Activated T-helper 17 cell treated with anti-CD3 and anti-CD28 coated beads, Interleukin-2, amount 50 U/mL, for 72 hours (primary cell): Measurements from ENCODE around the gene SGCD. TPM values are rescaled to one million over a fixed set of nuclear protein-coding genes. Genes with fewer than 3 reads are reported as not detected.
"Not testable (repeated sequence)": the region's sequence is repeated elsewhere in the genome, so short reads cannot be mapped to it uniquely, and the experiment has no call there.

ENCODE experiments used
- ATAC-seq: fragments of 150-1000 bp; cut with Tn5 transposase; replicated peaks from 2 replicates; pipeline ENCODE4 v1.10.0; 2021; ENCODE audit warnings: mild to moderate bottlenecking, moderate library complexity
- H3K27ac Mint-ChIP-seq: one replicate; pipeline ENCODE4 v1.8.0; 2022; ENCODE audit warnings: mixed read lengths
- H3K27me3 Mint-ChIP-seq: one replicate; pipeline ENCODE4 v1.8.0; 2022; ENCODE audit warnings: mixed read lengths
- H3K36me3 Mint-ChIP-seq: one replicate; pipeline ENCODE4 v1.8.0; 2022; ENCODE audit warnings: low read depth, mild to moderate bottlenecking, mixed read lengths
- H3K4me1 Mint-ChIP-seq: one replicate; pipeline ENCODE4 v1.8.0; 2022; ENCODE audit warnings: mixed read lengths
- H3K4me3 Mint-ChIP-seq: one replicate; pipeline ENCODE4 v1.8.0; 2022; ENCODE audit warnings: mild to moderate bottlenecking, mixed read lengths
- H3K9me3 Mint-ChIP-seq: one replicate; pipeline ENCODE4 v1.8.0; 2022; ENCODE audit warnings: mixed read lengths
- total RNA-seq, 2 donors: library from RNA; stranded (reverse); gene quantifications; one replicate each; pipeline ENCODE4 v1.2.3, GENCODE V29; 2022

Gene SGCD
- total RNA-seq, 2 donors from 2014 or later: not detected

DNA sequence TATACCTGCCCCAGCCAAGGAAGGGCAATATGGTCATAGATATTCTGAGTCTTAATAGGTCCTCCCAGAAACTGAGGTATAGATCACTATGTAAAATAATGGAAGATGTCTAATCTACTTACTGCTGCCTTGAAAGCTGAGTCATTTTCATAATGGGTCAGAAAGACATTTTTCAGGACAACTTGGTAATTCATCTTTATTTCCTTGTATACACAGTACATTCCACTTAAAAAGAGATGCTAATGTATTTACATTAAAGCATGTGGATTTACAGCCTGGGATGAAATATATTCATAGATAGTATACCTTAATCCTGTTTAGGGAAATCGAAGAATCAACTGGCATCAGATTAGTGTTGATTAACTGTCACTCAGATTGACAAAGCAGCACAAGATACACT, 304.0 kb downstream of the SGCD start:
- Mint-ChIP-seq H3K36me3 (no peaks in the 10 kb centered on the region), H3K4me1 (no peaks in the 10 kb centered on the region), H3K27me3 (no peaks in the 10 kb centered on the region), H3K9me3 (no peaks in the 10 kb centered on the region), H3K4me3 (no peak overlapping the region), H3K27ac (no peak overlapping the region)
- no peak for ATAC-seq

DNA sequence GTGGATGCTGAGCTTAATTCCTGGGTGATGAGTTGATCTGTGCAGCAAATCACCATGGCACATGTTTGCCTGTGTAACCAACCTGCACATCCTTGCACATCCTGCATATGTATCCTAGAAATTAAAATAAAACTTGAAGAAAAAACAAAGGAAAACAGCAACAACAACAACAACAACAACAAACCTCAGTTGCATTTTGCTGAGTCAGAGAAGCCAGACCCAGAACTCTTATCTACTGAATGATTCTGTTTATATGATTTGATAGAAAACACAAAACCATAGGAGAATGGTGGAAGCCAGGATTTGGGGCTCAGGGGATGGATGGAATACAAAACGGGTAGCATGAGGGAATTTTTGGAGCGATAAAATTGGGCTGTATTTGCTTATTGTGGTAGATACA, 307.3 kb downstream of the SGCD start:
- Mint-ChIP-seq H3K36me3 (no peaks in the 10 kb centered on the region), H3K27me3 (peaks cover 3% of the 10 kb centered on the region), H3K27ac (no peak overlapping the region), H3K9me3 (no peaks in the 10 kb centered on the region), H3K4me1 (no peaks in the 10 kb centered on the region), H3K4me3 (no peak overlapping the region)
- no peak for ATAC-seq

DNA sequence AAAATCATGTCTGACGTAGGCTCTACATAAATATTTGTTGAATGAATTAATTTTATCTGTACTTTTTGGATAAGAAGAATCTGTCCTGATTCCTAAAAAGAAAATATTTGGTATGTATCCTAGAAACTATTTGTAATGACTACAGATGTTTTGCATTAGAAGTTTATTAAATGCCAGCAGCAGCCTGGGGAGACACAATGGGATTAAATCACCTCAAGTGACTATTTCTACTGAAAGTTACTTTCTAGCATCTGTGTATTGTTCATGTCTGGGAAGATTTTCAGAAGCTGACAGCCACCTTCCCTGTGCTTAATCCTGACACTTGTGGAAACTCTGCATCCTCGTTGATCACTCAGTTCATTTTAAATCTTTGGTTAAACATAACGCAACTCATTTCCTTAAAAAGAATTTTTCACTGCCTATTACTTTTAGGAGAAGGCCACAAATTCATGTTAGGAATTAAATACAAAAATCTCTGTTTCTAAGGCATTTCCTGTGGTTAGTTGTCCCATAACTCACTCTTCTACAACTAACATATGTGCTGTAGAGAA, 313.8 kb downstream of the SGCD start:
- H3K9me3 Mint-ChIP-seq: no peaks in the 10 kb centered on the region
- H3K27ac Mint-ChIP-seq: no peak overlapping the region
- H3K4me1 Mint-ChIP-seq: no peaks in the 10 kb centered on the region
- peaks cover 10% of the 10 kb centered on the region for H3K27me3 Mint-ChIP-seq
- H3K4me3 Mint-ChIP-seq: no peak overlapping the region
- no peak for ATAC-seq
- H3K36me3 Mint-ChIP-seq: no peaks in the 10 kb centered on the region

DNA sequence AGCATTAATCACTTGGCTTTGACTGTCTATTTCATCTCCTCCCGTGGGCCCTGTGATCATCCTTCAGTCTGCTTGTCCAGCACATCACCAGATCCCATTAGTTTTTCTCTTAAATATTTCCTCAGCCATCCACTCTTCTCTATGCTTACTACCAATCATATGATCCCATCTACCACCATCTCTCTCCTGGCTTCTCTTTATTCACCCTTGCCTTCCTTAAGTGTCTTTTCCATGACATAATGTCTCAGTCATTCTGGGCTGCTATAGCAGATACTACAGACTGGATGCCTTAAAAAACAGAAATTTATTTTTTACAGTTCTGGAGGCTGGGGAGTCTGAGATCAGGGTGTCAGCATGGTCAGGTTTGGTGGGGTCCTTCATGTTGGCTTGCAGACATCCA, 314.7 kb downstream of the SGCD start:
- Mint-ChIP-seq H3K9me3 (no peaks in the 10 kb centered on the region), H3K4me1 (no peaks in the 10 kb centered on the region), H3K27ac (no peak overlapping the region), H3K27me3 (peaks cover 17% of the 10 kb centered on the region), H3K36me3 (no peaks in the 10 kb centered on the region), H3K4me3 (no peak overlapping the region)
- no peak for ATAC-seq

DNA sequence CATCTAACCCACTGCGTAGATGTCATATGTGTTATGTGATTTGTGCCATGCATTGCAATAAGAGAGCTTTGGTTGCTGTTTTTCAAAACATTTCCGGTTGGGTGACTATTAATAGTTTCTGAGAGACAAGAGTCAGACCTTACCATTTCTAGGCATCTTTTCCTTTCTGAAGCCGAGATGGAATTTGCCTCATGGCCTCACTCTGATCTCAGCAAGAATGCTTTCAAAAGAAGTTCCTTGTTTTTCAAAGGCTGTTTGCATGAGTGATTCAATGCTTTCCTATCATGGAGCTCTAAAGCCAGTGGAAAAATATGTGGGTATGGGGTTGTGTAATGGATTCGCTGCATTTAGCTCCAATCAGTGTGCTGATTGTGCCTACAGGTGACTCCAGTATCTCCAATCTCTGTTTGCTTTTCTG, 320.1 kb downstream of the SGCD start:
- Mint-ChIP-seq H3K4me3 (no peak overlapping the region), H3K4me1 (no peaks in the 10 kb centered on the region), H3K27ac (no peak overlapping the region), H3K36me3 (no peaks in the 10 kb centered on the region), H3K9me3 (no peaks in the 10 kb centered on the region), H3K27me3 (peaks cover 19% of the 10 kb centered on the region)
- no peak for ATAC-seq

DNA sequence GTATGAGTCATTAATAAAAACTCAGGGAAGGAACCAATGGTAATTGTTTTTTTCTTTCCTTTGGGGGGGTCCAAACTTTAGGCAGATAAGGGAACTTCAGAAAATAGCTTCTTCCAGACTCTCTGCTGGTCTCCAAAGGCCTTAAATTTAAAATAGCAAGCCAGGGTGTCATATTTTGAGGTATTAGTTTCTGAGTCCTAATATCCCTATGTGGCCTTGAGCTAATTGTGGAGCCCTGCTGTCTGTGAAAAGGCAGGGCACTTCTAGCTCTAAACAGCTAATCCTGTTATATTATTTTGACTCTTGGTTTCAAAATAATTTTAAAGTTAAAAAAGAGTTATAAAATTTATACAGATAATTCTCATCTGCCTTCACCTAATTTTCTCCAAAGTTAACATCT, 327.5 kb downstream of the SGCD start:
- Mint-ChIP-seq H3K4me1 (no peaks in the 10 kb centered on the region), H3K9me3 (no peaks in the 10 kb centered on the region), H3K27me3 (peaks cover 7% of the 10 kb centered on the region), H3K4me3 (no peak overlapping the region), H3K36me3 (no peaks in the 10 kb centered on the region), H3K27ac (no peak overlapping the region)
- ATAC-seq: no peak

DNA sequence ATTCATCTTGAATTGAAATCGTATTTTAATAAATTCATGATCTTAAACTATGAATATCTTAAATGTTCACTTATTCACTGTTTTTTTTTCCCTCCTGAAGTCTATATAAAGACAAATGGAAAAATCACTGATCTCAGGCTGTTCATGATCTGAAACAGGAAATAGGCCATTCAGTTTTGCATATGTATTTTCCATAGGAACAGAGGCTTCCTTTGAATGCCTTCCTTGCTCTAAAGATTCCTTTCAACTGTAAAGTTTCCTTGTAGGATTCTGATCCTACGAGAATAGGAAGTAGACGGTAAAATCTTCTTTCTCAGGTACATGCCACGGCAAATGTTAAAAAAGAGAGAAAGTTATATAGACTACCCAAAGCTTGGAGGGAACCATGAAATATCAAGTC, 328.8 kb downstream of the SGCD start:
- Mint-ChIP-seq H3K9me3 (no peaks in the 10 kb centered on the region), H3K36me3 (no peaks in the 10 kb centered on the region)

DNA sequence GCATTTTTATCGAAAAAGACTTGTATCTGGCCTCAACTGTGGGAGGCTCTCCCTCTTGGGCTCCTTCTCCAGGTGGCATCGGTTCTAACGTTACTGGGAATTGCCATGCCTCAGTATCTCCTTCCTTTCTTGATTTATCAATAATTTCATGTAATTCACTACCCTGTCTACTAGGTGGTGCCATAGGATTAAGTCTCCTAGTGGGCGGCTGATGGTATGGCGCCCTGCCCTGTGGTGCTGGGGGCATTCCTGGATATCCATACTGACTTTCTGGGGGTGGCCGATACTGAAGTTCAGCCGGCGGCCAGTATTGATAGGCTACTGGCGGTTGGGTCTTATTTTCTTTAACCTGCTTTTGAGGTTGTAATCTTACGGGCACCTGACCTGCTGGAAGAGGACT, 337.9 kb downstream of the SGCD start:
- not testable (repeated sequence) for ATAC-seq, H3K36me3 Mint-ChIP-seq, H3K4me3 Mint-ChIP-seq, H3K9me3 Mint-ChIP-seq, H3K27ac Mint-ChIP-seq, H3K27me3 Mint-ChIP-seq, H3K4me1 Mint-ChIP-seq

More for the DNA sequence above, 328.8 kb downstream of the SGCD start:
- Mint-ChIP-seq H3K27ac (no peak overlapping the region), H3K27me3 (peaks cover 7% of the 10 kb centered on the region), H3K4me3 (no peak overlapping the region), H3K4me1 (no peaks in the 10 kb centered on the region)
- no peak for ATAC-seq

DNA sequence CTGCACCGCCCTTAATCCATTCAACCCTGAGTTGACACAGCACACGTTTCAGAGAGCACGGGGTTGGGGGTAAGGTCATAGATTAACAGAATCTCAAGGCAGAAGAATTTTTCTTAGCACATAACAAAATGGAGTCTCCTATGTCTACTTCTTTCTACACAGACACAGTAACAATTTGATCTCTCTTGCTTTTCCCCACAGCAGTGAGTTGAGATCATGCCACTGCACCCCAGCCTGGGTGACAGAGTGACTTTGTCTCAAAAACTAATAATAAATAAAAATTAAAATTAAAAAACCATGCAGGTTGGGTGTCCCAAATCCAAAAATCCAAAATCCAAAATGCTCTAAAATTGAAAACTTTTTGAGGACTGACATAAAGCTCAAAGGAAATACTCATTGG, 339.7 kb downstream of the SGCD start:
- ATAC-seq, H3K4me3 Mint-ChIP-seq, H3K27ac Mint-ChIP-seq, H3K9me3 Mint-ChIP-seq, H3K36me3 Mint-ChIP-seq, H3K4me1 Mint-ChIP-seq: not testable (repeated sequence)
- peaks cover 13% of the 10 kb centered on the region for H3K27me3 Mint-ChIP-seq

DNA sequence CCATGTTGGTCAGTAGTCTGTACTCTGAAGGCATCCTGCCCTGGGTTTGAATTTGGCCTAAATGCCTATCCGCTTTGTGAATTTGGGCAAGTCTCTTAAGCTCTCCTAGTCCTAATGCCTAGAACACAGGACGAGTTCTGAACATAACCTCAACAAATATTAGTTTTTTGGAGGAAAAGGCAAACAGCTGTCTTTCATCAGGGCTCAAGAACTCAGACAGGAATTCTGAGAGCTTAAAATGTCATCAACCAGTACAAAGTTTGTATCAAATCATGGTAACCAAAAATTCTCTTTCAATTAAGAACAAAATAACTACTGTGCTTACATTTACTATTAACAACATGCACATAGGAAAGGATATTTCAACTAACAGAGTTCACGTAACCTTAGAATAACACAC, 340.7 kb downstream of the SGCD start:
- Mint-ChIP-seq H3K9me3 (no peaks in the 10 kb centered on the region), H3K4me3 (no peak overlapping the region), H3K36me3 (no peaks in the 10 kb centered on the region), H3K27me3 (peaks cover 16% of the 10 kb centered on the region), H3K4me1 (no peaks in the 10 kb centered on the region), H3K27ac (no peak overlapping the region)
- ATAC-seq: no peak

DNA sequence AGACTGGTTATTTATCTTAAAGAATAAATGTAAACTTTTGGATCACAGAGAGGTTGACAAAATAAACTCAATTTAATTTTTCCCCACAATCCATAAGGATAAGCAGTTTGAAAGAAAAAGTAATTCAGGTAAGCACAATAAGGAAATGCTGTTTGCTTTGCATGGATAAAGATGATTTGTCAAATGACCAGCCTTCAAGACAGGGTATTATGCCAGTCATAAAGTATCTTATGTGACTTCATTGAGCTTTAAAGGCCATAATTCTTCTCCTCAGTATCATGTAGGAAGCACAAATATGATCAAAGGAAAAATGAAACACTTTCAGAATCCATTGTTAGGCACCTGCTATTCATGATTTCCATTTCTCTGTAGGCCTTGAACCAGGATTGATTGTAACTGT, 342.5 kb downstream of the SGCD start:
- H3K36me3 Mint-ChIP-seq: no peaks in the 10 kb centered on the region
- ATAC-seq: no peak
- H3K27me3 Mint-ChIP-seq: peaks cover 20% of the 10 kb centered on the region
- H3K4me3 Mint-ChIP-seq: no peak overlapping the region
- H3K9me3 Mint-ChIP-seq: no peaks in the 10 kb centered on the region
- no peak overlapping the region for H3K27ac Mint-ChIP-seq
- H3K4me1 Mint-ChIP-seq: no peaks in the 10 kb centered on the region

DNA sequence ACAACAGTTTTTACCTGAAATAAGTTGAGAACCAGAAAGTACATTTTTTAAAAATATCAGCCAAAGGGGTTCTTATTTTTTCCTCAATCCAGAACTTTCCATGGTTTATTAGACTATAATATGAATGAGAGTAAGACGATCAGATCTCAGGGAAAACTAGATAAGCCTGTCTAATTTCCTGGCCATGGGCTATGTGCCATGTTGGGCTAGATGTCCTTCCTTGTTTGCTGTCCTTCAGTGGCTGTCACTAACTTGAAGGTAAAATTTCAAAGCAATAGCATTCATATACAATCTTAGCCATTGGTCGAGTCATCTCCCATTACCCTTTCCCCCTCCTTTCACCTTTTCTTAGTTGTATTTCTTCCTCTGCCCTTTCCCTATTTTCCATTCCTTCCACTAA, 343.7 kb downstream of the SGCD start:
- H3K4me1 Mint-ChIP-seq: no peaks in the 10 kb centered on the region
- no peak for ATAC-seq
- no peaks in the 10 kb centered on the region for H3K36me3 Mint-ChIP-seq
- no peaks in the 10 kb centered on the region for H3K9me3 Mint-ChIP-seq
- peaks cover 21% of the 10 kb centered on the region for H3K27me3 Mint-ChIP-seq
- H3K4me3 Mint-ChIP-seq: no peak overlapping the region
- no peak overlapping the region for H3K27ac Mint-ChIP-seq

DNA sequence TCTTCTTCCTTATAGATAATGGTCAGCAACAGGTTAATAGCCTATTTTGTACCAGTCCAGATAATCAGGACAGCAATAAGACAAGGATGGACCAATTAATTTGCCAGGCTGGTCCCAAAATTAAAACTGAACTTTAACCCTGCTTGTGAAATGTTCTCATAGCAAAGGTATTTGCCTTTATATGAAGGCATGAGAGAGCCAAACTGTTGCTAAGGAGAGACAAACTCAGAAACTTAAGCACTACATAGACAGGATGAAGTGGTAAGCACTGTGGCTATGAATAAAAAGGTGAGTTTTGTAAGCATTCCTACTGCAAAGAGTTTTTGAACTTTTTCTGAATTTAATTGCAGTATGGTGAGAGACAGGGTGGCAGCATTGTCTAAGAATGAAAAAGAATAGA, 348.4 kb downstream of the SGCD start:
- Mint-ChIP-seq H3K4me1 (no peaks in the 10 kb centered on the region), H3K27me3 (peaks cover 17% of the 10 kb centered on the region), H3K27ac (no peak overlapping the region), H3K9me3 (no peaks in the 10 kb centered on the region), H3K4me3 (no peak overlapping the region), H3K36me3 (no peaks in the 10 kb centered on the region)
- ATAC-seq: no peak

DNA sequence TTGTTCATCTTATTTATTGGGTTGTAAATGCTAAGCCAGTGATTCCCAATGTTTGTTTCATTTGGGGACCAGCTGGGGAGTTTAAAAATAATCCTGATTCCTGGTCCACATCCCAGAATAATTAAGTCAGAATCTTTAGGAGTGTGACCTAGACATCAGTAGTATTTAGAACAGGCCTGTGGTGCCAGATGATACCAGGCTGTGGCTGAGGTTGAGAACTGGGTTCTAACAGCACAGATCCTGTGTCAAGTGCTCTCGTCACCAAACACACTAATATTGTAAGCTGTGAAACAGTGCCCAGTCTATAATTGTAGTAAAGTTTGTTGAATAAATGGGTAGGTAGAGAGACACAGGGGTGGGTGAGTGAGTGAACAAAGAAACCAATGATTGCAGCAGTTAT, 351.0 kb downstream of the SGCD start:
- H3K4me1 Mint-ChIP-seq: no peaks in the 10 kb centered on the region
- peaks cover 18% of the 10 kb centered on the region for H3K27me3 Mint-ChIP-seq
- H3K36me3 Mint-ChIP-seq: no peaks in the 10 kb centered on the region
- no peak overlapping the region for H3K4me3 Mint-ChIP-seq
- no peaks in the 10 kb centered on the region for H3K9me3 Mint-ChIP-seq
- H3K27ac Mint-ChIP-seq: no peak overlapping the region
- ATAC-seq: no peak

DNA sequence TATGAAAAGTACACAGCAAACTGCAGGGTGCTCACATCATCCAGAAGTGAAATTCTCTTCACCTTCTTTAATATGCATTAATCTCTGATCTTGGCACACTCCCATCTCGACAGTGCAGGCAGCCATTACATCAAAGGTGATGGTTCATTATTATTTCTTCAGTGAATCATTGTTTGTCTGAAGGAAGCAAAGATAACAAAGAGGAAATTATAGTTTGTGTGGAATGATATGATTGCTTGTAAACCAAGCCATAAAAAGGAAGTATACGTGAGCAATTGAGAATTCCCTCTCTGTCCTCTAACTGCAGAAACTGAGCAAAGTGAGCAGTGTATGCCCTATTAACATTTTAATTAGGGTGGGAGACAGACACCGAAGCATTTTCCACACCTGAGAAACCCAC, 351.5 kb downstream of the SGCD start:
- Mint-ChIP-seq H3K27me3 (peaks cover 18% of the 10 kb centered on the region), H3K4me3 (no peak overlapping the region), H3K9me3 (no peaks in the 10 kb centered on the region), H3K27ac (no peak overlapping the region), H3K4me1 (no peaks in the 10 kb centered on the region), H3K36me3 (no peaks in the 10 kb centered on the region)
- no peak for ATAC-seq

DNA sequence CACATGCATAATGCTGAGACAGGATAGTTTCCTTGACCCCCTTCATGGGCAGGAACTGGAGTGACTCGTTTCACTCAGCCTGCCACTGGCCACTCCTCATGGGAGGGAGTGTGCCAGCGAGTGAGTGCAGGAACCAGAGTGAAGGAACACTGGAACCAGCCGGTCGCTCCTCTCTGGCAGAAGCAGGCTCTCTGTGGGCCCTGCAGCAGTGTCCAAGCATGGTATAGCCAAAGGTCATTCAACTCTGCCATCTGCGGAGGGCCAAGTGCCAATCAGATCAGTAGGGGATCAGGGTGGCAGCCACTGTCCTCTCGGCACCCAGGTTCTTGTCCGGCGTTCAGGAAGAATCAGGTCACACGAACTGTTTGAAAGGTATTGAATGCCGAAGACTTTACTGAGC, 353.9 kb downstream of the SGCD start:
- peaks cover 20% of the 10 kb centered on the region for H3K27me3 Mint-ChIP-seq
- no peak for ATAC-seq
- H3K4me3 Mint-ChIP-seq: no peak overlapping the region
- H3K4me1 Mint-ChIP-seq: no peaks in the 10 kb centered on the region
- H3K36me3 Mint-ChIP-seq: no peaks in the 10 kb centered on the region
- H3K9me3 Mint-ChIP-seq: no peaks in the 10 kb centered on the region
- H3K27ac Mint-ChIP-seq: no peak overlapping the region
